HL-60 (cell line): ENCODE data around the gene ZMIZ2.

Experiments
- CTCF ChIP-seq: IDR thresholded peaks from one replicate; pipeline ENCODE4 v1.5.1; 2011; ENCODE audit warnings: low read length, control low read depth, inconsistent platforms; ENCODE audit not compliant: insufficient read depth
- GABPA ChIP-seq: IDR thresholded peaks from 2 replicates; pipeline ENCODE4 v1.6.1; 2012; ENCODE audit warnings: low read depth
- POLR2AphosphoS5 ChIP-seq: IDR thresholded peaks from 2 replicates; pipeline ENCODE4 v1.6.1; 2012; ENCODE audit warnings: low read depth
- REST ChIP-seq: IDR thresholded peaks from 2 replicates; pipeline ENCODE4 v1.6.1; 2012; ENCODE audit warnings: low read depth; ENCODE audit not compliant: insufficient replicate concordance
- SPI1 ChIP-seq: IDR thresholded peaks from 2 replicates; pipeline ENCODE4 v1.6.1; 2012; ENCODE audit warnings: low read depth, mild to moderate bottlenecking, borderline replicate concordance

GRCh38 chr7:44713680-44714335 lies 34.8 kb upstream of the ZMIZ2 start:
- no peak for TF ChIP-seq GABPA
- no peak for TF ChIP-seq CTCF
- TF ChIP-seq POLR2AphosphoS5, result no peak
- TF ChIP-seq SPI1, result no peak
- no peak for TF ChIP-seq REST
